Loucy (cell line): ENCODE results near the gene DENND6B.

Experiments used
- EZH2phosphoT487 ChIP-seq: fragments of 200-600 bp; IDR thresholded peaks from 2 replicates; pipeline ENCODE4 v1.6.1; 2018; ENCODE audit warnings: antibody characterized with exemption, mild to moderate bottlenecking, moderate library complexity, borderline replicate concordance
- TF ChIP-seq, protein P1 (sequence below): fragments of 200-600 bp; sonication (generic); conservative IDR thresholded peaks from 2 replicates; pipeline ENCODE4 v1.5.1; 2014; ENCODE audit warnings: mild to moderate bottlenecking, antibody characterized with exemption, low read length

GRCh38 chr22:50299785-50300619 lies 26.8 kb downstream of the DENND6B start:
- TF ChIP-seq, protein P1, sequence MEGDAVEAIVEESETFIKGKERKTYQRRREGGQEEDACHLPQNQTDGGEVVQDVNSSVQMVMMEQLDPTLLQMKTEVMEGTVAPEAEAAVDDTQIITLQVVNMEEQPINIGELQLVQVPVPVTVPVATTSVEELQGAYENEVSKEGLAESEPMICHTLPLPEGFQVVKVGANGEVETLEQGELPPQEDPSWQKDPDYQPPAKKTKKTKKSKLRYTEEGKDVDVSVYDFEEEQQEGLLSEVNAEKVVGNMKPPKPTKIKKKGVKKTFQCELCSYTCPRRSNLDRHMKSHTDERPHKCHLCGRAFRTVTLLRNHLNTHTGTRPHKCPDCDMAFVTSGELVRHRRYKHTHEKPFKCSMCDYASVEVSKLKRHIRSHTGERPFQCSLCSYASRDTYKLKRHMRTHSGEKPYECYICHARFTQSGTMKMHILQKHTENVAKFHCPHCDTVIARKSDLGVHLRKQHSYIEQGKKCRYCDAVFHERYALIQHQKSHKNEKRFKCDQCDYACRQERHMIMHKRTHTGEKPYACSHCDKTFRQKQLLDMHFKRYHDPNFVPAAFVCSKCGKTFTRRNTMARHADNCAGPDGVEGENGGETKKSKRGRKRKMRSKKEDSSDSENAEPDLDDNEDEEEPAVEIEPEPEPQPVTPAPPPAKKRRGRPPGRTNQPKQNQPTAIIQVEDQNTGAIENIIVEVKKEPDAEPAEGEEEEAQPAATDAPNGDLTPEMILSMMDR = no peak
- no peak for TF ChIP-seq EZH2phosphoT487
